BE2C (cell line): ENCODE results near the gene UBE3C.

Source experiments
- DNase-seq: peaks from one replicate; pipeline ENCODE4 v3.0.0-alpha.2; 2020
- H3K27me3 ChIP-seq: fragments of 250-450 bp; sonication (Bioruptor Pico); 2 replicates; pipeline ENCODE4 v1.5.1; 2020; ENCODE audit warnings: mild to moderate bottlenecking
- H3K36me3 ChIP-seq: fragments of 250-450 bp; sonication (Bioruptor Pico); 2 replicates; pipeline ENCODE4 v1.5.1; 2020; ENCODE audit warnings: mild to moderate bottlenecking
- H3K4me1 ChIP-seq: fragments of 250-450 bp; sonication (Bioruptor Pico); 2 replicates; pipeline ENCODE4 v1.5.1; 2020
- H3K4me3 ChIP-seq: 2 replicates; pipeline ENCODE4 v1.5.1; 2011; ENCODE audit warnings: low read depth, low read length
- H3K9me3 ChIP-seq: fragments of 250-450 bp; sonication (Bioruptor Pico); 2 replicates; pipeline ENCODE4 v1.5.1; 2020
- TF ChIP-seq, protein P1 (sequence below): IDR thresholded peaks from 2 replicates; pipeline ENCODE4 v1.5.1; 2012; ENCODE audit warnings: mild to moderate bottlenecking, low read depth, low read length

UBE3C gene

GRCh38 chr7:157195868-157196267, 57.1 kb downstream of the UBE3C start:
- peaks cover 70% of the 10 kb centered on the region for H3K36me3 ChIP-seq
- TF ChIP-seq, protein P1, sequence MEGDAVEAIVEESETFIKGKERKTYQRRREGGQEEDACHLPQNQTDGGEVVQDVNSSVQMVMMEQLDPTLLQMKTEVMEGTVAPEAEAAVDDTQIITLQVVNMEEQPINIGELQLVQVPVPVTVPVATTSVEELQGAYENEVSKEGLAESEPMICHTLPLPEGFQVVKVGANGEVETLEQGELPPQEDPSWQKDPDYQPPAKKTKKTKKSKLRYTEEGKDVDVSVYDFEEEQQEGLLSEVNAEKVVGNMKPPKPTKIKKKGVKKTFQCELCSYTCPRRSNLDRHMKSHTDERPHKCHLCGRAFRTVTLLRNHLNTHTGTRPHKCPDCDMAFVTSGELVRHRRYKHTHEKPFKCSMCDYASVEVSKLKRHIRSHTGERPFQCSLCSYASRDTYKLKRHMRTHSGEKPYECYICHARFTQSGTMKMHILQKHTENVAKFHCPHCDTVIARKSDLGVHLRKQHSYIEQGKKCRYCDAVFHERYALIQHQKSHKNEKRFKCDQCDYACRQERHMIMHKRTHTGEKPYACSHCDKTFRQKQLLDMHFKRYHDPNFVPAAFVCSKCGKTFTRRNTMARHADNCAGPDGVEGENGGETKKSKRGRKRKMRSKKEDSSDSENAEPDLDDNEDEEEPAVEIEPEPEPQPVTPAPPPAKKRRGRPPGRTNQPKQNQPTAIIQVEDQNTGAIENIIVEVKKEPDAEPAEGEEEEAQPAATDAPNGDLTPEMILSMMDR, result no peak
- DNase-seq, result no peak

DNA sequence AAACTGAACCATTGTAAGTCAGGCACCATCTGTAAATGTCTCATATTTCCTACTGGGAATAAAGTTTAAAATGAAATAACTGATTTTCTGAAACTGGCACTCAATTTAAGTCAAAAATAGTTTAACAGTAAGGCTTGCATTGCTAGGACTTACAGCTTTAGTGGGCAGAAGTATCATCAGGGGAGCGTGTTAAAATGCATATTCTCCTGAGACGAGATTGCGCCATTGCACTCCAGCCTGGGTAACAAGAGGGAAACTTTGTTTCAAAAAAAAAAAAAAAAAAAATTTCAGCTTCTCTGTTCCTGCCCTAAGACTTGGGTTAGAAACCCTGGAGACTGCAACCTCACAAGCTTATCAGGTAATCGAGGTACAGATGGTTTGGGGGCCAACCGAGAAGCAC, 65.4 kb downstream of the UBE3C start:
- Histone ChIP-seq H3K36me3 (peaks cover 52% of the 10 kb centered on the region), H3K4me1 (peaks cover 9% of the 10 kb centered on the region), H3K9me3 (no peaks in the 10 kb centered on the region), H3K27me3 (no peaks in the 10 kb centered on the region), H3K4me3 (no peak overlapping the region)
- TF ChIP-seq, protein P1, result no peak
- no peak for DNase-seq

More at GRCh38 chr7:157195868-157196267, 57.1 kb downstream of the UBE3C start:
- no peaks in the 10 kb centered on the region for H3K27me3 ChIP-seq
- H3K4me3 ChIP-seq, result no peak overlapping the region
- 0 out of 2 replicates have a peak, but pooled peaks cover 3% of the 10 kb centered on the region for H3K4me1 ChIP-seq
- H3K9me3 ChIP-seq, result no peaks in the 10 kb centered on the region

GRCh38 chr7:157205438-157205837, 66.7 kb downstream of the UBE3C start:
- TF ChIP-seq, protein P1, result no peak
- Histone ChIP-seq H3K4me1 (peaks cover 9% of the 10 kb centered on the region), H3K9me3 (no peaks in the 10 kb centered on the region), H3K36me3 (peaks cover 49% of the 10 kb centered on the region), H3K27me3 (no peaks in the 10 kb centered on the region), H3K4me3 (no peak overlapping the region)
- DNase-seq, result no peak

DNA sequence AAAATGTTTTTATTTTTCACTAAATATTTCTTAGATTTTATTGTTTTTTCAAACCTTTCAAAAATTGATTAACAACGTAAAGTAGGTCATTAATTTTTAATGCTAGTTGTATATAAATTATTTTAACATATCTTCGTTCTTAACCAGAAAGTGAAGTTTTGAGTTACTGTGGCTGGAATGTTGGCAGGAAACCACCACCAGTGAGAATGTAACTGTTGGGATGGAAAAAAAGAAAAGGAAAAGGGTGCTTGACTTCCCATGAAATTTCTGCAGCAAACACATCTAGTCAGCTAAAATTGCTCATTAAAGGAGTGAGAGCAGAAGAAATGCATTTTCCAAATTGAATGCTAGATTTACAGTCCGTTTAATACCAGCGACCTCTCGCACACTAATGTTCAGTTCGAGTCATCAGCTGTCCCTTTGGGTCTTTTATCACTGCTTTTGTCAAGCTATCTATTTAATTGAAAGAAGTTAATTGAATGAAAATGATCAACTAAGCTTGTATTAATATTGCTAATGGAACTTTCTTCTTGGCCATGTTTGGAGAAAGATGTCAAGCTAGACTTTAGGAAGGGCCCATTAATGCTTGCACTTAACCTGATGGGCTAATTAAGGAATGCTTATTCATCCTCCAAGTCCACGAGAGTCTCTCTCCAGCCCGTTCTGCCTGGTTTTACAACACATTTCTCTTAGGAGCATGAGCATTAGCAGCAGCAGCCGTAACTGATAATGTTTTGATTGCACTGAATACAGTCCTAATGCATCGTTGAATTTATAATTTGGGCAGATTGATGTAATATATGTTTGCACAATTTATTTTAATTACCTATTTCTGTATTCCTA, 70.1 kb downstream of the UBE3C start:
- DNase-seq, result no peak
- Histone ChIP-seq H3K4me1 (peaks cover 12% of the 10 kb centered on the region), H3K4me3 (no peak overlapping the region), H3K36me3 (peaks cover 45% of the 10 kb centered on the region), H3K27me3 (no peaks in the 10 kb centered on the region), H3K9me3 (no peaks in the 10 kb centered on the region)
- TF ChIP-seq, protein P1, result no peak

- no peaks in the 10 kb centered on the region for H3K27me3 ChIP-seq
- no peak overlapping the region for H3K4me3 ChIP-seq
- H3K9me3 ChIP-seq, result no peaks in the 10 kb centered on the region
- no peak for DNase-seq
- peaks cover 36% of the 10 kb centered on the region for H3K36me3 ChIP-seq
- TF ChIP-seq, protein P1, result no peak
- H3K4me1 ChIP-seq, result peaks cover 12% of the 10 kb centered on the region
Observed at GRCh38 chr7:157210682-157211081, 72.0 kb downstream of the UBE3C start.

- TF ChIP-seq, protein P1, result no peak
- no peak overlapping the region for H3K4me3 ChIP-seq
- no peaks in the 10 kb centered on the region for H3K27me3 ChIP-seq
- no peaks in the 10 kb centered on the region for H3K9me3 ChIP-seq
- no peak for DNase-seq
- H3K4me1 ChIP-seq, result peaks cover 12% of the 10 kb centered on the region
- peaks cover 34% of the 10 kb centered on the region for H3K36me3 ChIP-seq
Observed at GRCh38 chr7:157211690-157212089, 73.0 kb downstream of the UBE3C start.
